ENCODE results near the gene C1QTNF8.

Gene C1QTNF8

DNA sequence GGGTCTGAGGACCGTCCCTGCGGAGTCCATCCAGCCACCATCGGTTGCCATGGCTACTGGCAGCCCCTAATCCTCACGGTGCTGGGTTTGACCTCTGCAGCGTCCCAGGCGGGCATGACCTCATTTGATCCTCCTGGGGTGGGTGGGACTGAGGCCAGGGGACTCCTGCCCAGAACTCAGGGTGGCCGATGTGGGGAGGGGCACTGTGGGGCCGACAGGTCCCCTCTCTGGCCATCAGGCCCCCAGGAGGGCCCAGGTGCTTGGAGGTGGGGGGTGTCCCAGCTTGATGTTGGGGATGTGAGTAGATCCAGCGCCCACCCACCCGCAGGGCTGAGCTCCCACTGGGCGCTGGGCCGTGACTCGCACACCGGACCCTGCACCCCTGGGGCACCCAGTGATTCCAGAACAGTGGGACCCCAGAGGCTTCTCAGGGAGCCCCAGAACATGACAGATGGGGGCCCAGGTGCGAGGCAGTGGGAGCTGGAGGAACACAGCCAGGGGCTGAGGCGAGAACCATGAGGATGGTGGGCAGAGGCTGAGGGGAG, 25.1 kb downstream of the C1QTNF8 start:
- no peak for DNase-seq (ENCODE audit: extremely low read depth, insufficient read length)
- no peaks in the 10 kb centered on the region for H3K27me3 ChIP-seq (replicated peaks; ENCODE audit: control insufficient read depth, insufficient read depth, low read length)
- TF ChIP-seq, protein P1, sequence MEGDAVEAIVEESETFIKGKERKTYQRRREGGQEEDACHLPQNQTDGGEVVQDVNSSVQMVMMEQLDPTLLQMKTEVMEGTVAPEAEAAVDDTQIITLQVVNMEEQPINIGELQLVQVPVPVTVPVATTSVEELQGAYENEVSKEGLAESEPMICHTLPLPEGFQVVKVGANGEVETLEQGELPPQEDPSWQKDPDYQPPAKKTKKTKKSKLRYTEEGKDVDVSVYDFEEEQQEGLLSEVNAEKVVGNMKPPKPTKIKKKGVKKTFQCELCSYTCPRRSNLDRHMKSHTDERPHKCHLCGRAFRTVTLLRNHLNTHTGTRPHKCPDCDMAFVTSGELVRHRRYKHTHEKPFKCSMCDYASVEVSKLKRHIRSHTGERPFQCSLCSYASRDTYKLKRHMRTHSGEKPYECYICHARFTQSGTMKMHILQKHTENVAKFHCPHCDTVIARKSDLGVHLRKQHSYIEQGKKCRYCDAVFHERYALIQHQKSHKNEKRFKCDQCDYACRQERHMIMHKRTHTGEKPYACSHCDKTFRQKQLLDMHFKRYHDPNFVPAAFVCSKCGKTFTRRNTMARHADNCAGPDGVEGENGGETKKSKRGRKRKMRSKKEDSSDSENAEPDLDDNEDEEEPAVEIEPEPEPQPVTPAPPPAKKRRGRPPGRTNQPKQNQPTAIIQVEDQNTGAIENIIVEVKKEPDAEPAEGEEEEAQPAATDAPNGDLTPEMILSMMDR (IDR thresholded peaks at IDR 0.05; ENCODE audit: insufficient read depth, low read length, poor library complexity, severe bottlenecking), result no peak
- H3K4me3 ChIP-seq (replicated peaks; ENCODE audit: low read depth, low read length), result no peak overlapping the region
- H3K36me3 ChIP-seq (ENCODE audit: control insufficient read depth, insufficient read depth, low read length), result no peaks in the 10 kb centered on the region

DNA sequence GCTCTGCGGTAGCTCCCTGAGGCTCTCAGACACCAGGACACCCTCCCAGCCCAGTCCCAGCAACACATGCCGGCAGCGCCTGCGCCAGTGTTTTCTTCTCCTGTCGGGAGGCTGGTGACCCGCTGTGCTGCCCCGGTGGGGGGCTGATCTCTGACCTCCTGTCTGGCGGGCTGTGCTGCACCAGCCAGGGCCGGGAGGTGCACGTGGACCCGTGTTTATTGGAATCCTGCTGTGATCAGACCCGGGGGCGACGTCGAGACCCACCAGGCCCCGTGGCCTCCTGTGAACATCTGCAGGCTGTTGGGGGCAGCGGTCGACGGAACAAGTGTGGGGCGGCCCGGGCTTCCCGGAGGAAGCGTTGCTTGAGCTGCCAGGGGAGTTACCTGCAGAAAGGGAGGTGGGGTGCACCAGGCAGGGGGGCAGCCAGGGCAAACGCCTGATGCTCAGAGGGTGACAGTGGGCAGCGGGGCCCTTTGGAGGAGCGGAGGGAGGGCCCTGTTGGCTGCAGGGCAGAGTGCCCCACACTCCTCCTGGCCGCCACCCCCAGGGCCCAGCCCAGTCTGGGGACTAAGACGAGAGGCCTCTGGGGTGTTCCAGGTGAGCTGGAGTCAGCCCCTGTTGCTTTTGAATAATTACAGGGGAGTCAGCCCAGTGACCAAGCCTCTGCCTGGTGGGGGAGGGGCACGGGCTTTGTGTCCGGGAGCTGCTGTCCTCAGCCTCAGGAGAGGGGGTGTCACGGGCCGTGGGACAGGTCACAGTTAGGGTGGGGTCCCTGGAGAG, 25.8 kb downstream of the C1QTNF8 start:
- no peaks in the 10 kb centered on the region for H3K36me3 ChIP-seq (ENCODE audit: control insufficient read depth, insufficient read depth, low read length)
- no peak overlapping the region for H3K4me3 ChIP-seq (replicated peaks; ENCODE audit: low read depth, low read length)
- DNase-seq (ENCODE audit: extremely low read depth, insufficient read length), result no peak
- TF ChIP-seq, protein P1 (IDR thresholded peaks at IDR 0.05; ENCODE audit: insufficient read depth, low read length, poor library complexity, severe bottlenecking), result no peak
- H3K27me3 ChIP-seq (replicated peaks; ENCODE audit: control insufficient read depth, insufficient read depth, low read length), result no peaks in the 10 kb centered on the region

DNA sequence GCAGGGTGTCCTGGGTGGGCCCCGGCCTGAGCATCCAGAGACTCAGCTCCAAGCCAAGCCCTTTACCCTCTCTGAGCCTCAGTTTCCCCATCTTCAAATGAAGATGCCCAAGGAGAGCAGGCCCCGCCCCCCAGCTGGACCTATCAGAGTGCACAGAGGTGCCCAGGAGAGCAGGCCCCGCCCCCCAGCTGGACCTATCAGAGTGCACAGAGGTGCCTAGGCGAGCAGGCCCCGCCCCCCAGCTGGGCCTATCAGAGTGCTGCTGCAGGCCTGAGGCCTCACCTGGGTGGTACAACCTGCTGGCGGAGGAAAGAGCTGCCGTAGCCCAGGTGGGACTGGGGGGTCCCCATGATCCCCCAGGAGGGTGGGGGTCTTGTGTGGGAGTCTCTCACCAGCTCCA, 26.9 kb downstream of the C1QTNF8 start:
- Histone ChIP-seq H3K4me3 (replicated peaks; ENCODE audit: low read depth, low read length) (no peak overlapping the region), H3K36me3 (ENCODE audit: control insufficient read depth, insufficient read depth, low read length) (no peaks in the 10 kb centered on the region), H3K27me3 (replicated peaks; ENCODE audit: control insufficient read depth, insufficient read depth, low read length) (no peaks in the 10 kb centered on the region)
- no peak for DNase-seq (ENCODE audit: extremely low read depth, insufficient read length)
- TF ChIP-seq, protein P1 (IDR thresholded peaks at IDR 0.05; ENCODE audit: insufficient read depth, low read length, poor library complexity, severe bottlenecking), result no peak

DNA sequence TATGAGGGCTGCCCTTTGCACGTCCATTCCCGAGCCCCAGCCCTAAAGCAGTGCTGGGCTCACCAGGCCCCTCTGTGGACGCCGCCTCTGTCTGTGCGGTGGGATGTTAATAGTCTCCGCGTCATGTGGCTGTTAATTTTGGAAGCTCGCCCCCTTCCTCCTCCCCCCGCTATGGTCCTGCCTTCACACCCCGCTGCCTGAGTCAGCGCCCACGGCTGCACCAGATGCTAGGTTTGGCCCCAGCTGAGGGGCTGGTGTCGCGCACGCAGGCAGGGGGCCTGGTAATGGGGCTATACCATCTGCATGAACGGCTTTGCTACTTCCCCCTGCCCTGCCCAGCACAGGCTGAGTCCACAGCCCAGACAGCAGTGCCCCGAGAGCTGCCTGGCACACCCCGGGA, 27.6 kb downstream of the C1QTNF8 start:
- no peak for DNase-seq (ENCODE audit: extremely low read depth, insufficient read length)
- Histone ChIP-seq H3K36me3 (ENCODE audit: control insufficient read depth, insufficient read depth, low read length) (no peaks in the 10 kb centered on the region), H3K27me3 (replicated peaks; ENCODE audit: control insufficient read depth, insufficient read depth, low read length) (no peaks in the 10 kb centered on the region), H3K4me3 (replicated peaks; ENCODE audit: low read depth, low read length) (no peak overlapping the region)
- TF ChIP-seq, protein P1 (IDR thresholded peaks at IDR 0.05; ENCODE audit: insufficient read depth, low read length, poor library complexity, severe bottlenecking), result no peak

DNA sequence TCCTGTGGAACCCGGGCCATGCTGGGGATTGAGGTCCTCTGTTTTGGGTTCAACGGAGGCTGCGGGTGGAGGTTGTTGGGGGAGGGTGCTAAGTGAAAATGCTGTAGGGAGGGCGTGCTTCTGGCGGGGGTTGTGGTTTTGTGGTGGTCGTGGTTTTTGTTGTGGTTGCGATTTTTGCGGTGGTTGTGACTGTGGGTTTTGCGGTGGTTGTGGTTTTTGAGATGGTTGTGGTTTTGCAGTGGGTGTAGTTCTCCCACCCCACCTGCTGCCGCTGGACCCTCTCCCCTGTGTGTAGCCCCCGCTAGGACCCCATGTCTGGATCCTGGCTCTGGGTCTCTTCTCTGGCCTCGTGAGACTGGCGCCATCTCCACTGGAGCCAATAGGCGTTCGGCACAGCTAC, 28.4 kb downstream of the C1QTNF8 start:
- TF ChIP-seq, protein P1 (IDR thresholded peaks at IDR 0.05; ENCODE audit: insufficient read depth, low read length, poor library complexity, severe bottlenecking), result no peak
- Histone ChIP-seq H3K4me3 (replicated peaks; ENCODE audit: low read depth, low read length) (no peak overlapping the region), H3K36me3 (ENCODE audit: control insufficient read depth, insufficient read depth, low read length) (no peaks in the 10 kb centered on the region), H3K27me3 (replicated peaks; ENCODE audit: control insufficient read depth, insufficient read depth, low read length) (no peaks in the 10 kb centered on the region)
- no peak for DNase-seq (ENCODE audit: extremely low read depth, insufficient read length)

Data from GM06990 (cell line).